Measurements from ENCODE around the gene MAP1LC3A. TPM values are rescaled to one million over a fixed set of nuclear protein-coding genes. Genes with fewer than 3 reads are reported as not detected.

The MAP1LC3A gene
- total RNA-seq, 4 donors from 2014 or later, result 42.6 to 111 (median 103) TPM

DNA sequence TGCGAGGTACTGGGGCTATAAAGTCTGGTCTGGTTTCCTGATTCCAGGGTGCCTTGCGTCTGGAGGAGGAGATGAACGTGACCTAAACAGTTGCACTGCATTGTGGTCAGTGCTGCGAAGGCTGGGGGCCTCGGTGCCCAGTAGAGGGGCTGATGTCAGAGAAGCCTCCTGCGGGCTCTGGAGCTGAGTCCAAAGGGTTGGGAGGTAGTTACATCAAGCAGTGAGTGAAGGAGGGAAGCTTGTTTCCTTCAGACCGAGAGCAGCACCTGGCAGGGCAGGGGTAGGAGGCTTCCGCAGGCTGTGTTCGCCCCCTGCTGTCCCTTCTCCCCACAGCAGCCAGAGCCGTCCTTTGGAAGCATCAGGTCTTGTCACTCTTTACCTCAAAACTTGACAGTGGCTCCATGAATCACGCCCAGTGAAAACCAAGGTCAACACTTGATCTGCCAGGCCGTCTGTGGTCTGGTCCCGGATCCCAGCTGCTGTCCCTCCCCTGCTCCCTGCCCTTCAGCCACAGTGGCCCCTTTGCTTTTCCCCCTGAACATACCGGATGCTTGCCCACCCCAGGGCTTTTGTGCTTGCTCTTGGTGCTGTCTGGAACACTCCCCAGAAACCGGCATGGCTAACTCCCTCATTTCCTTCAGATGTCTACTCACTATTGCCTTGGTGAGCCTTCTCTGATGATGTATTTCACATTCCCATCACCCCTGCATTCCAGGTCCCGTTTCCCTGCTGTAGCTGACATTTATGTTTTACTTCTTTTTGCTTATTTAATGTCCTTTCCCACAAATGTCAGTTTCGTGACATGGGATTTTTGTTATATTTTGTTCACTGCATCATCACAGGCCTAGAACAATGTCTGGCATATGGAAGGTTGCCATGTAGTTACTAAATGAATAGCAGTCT is 35.3 kb upstream of the MAP1LC3A start:
- no peak overlapping the region for H3K4me3 ChIP-seq
- H3K27ac ChIP-seq, result peak overlapping the region; percentile 71
- TF ChIP-seq, protein P1, sequence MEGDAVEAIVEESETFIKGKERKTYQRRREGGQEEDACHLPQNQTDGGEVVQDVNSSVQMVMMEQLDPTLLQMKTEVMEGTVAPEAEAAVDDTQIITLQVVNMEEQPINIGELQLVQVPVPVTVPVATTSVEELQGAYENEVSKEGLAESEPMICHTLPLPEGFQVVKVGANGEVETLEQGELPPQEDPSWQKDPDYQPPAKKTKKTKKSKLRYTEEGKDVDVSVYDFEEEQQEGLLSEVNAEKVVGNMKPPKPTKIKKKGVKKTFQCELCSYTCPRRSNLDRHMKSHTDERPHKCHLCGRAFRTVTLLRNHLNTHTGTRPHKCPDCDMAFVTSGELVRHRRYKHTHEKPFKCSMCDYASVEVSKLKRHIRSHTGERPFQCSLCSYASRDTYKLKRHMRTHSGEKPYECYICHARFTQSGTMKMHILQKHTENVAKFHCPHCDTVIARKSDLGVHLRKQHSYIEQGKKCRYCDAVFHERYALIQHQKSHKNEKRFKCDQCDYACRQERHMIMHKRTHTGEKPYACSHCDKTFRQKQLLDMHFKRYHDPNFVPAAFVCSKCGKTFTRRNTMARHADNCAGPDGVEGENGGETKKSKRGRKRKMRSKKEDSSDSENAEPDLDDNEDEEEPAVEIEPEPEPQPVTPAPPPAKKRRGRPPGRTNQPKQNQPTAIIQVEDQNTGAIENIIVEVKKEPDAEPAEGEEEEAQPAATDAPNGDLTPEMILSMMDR (IDR thresholded peaks at IDR 0.05), result peak in 1 of 2 donors; percentile 36
- no peak for TF ChIP-seq POLR2AphosphoS5 (IDR thresholded peaks at IDR 0.05)
- no peaks in the 10 kb centered on the region for H3K27me3 ChIP-seq
- 50% methylated on average over 17 of the region's 17 CpGs for WGBS
- no peak for DNase-seq (ENCODE audit: low spot score in 2 of 2)
- H3K9me3 ChIP-seq, result no peaks in the 10 kb centered on the region
- H3K4me1 ChIP-seq, result peaks cover 48% of the 10 kb centered on the region
- H3K36me3 ChIP-seq, result peaks cover 21% of the 10 kb centered on the region

DNA sequence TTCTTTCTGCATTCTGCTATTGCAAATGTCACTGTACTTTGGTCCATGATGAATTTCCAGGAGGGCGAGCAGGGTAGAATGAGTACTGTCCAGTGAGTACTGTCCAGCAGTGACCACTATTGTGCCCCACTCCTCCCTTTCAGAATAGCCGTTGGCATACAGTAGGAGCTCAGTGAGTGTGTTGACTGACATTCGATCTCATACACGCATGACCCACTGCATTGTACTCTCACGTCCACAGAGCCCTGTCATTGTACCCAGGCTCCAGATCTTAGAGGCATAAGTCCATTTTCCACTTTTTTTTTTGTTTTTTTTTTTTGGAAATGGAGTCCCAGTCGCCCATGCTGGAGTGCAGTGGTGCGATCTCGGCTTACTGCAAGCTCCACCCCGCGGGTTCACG is 34.1 kb upstream of the MAP1LC3A start:
- no peak for DNase-seq (ENCODE audit: low spot score in 2 of 2)
- Histone ChIP-seq H3K9me3 (no peaks in the 10 kb centered on the region), H3K4me3 (no peak overlapping the region), H3K4me1 (peaks cover 52% of the 10 kb centered on the region), H3K27me3 (no peaks in the 10 kb centered on the region), H3K36me3 (peaks cover 29% of the 10 kb centered on the region), H3K27ac (peak overlapping the region; percentile 85)
- 81% methylated on average over 11 of the region's 11 CpGs for WGBS
- TF ChIP-seq, protein P1 (IDR thresholded peaks at IDR 0.05), result no peak
- TF ChIP-seq POLR2A (IDR thresholded peaks at IDR 0.05), result no peak
- TF ChIP-seq EP300 (IDR thresholded peaks at IDR 0.05), result no peak
- TF ChIP-seq POLR2AphosphoS5 (IDR thresholded peaks at IDR 0.05), result no peak

DNA sequence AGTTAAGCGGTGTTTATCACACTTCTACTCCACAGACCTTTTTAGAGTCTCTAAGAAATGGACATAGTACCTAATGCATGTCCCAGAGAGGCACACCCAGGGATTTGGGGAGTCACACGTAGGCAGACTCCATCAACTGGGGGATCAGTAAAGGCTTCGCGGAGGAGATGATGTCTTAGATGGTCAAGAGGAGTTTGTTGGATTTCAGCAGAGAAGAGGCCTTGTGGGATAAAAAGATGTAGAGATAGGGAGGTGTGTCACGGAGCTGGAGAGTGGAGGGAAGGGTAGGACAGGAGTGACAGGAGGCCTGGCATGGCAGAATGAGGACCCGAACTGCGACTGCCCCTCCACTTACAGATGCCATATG is 33.2 kb upstream of the MAP1LC3A start:
- H3K9me3 ChIP-seq, result no peaks in the 10 kb centered on the region
- 62% methylated on average over 7 of the region's 7 CpGs for WGBS
- H3K27me3 ChIP-seq, result no peaks in the 10 kb centered on the region
- peaks cover 33% of the 10 kb centered on the region for H3K36me3 ChIP-seq
- H3K4me3 ChIP-seq, result no peak overlapping the region
- no peak for DNase-seq (ENCODE audit: low spot score in 2 of 2)
- TF ChIP-seq POLR2AphosphoS5 (IDR thresholded peaks at IDR 0.05), result no peak
- no peak for TF ChIP-seq POLR2A (IDR thresholded peaks at IDR 0.05)
- TF ChIP-seq EP300 (IDR thresholded peaks at IDR 0.05), result no peak
- TF ChIP-seq, protein P1 (IDR thresholded peaks at IDR 0.05), result no peak
- H3K4me1 ChIP-seq, result peaks cover 57% of the 10 kb centered on the region
- peak overlapping the region; percentile 85 for H3K27ac ChIP-seq

DNA sequence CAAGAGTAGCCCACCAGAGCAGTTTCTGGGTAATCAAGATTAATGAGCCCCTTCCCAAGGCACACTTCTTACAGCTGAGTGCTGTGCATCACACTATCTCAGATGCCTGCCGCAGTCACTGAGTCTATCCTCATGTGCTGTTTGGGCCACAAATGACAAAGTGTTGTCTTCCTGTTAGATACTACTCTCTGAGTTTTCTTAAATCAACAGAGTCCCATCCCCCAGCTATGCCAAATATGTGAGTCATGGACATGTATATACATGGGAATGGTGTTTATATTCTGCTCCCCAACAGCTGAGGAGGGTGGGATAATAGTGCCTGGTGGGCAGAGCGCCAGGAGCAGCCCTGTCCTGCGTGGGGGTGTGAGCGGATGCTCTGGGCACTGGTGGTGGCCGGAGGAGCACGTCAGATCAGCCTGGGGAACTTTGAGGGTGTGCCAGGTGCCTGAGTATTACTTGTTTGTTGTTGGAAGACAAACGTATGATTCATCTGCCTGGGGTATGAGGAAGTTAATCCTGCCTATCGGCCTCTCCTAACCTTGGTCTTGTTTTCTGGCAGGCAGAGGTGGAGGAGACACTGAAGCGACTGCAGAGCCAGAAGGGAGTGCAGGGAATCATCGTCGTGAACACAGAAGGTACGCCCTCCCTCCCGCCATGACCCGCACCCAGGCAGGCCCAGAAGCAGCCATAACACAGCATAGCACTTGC is 32.7 kb upstream of the MAP1LC3A start:
- peaks cover 38% of the 10 kb centered on the region for H3K36me3 ChIP-seq
- peaks cover 61% of the 10 kb centered on the region for H3K4me1 ChIP-seq
- no peak overlapping the region for H3K4me3 ChIP-seq
- H3K27ac ChIP-seq, result peak overlapping the region; percentile 85
- WGBS, result 19% methylated on average over 14 of the region's 14 CpGs
- TF ChIP-seq POLR2A (IDR thresholded peaks at IDR 0.05) (no peak), POLR2AphosphoS5 (IDR thresholded peaks at IDR 0.05) (peak; percentile 2 to 78 (median 44))
- TF ChIP-seq, protein P1 (IDR thresholded peaks at IDR 0.05), result no peak
- H3K27me3 ChIP-seq, result no peaks in the 10 kb centered on the region
- DNase-seq (ENCODE audit: low spot score in 2 of 2), result peak; percentile 89 to 94
- no peaks in the 10 kb centered on the region for H3K9me3 ChIP-seq

DNA sequence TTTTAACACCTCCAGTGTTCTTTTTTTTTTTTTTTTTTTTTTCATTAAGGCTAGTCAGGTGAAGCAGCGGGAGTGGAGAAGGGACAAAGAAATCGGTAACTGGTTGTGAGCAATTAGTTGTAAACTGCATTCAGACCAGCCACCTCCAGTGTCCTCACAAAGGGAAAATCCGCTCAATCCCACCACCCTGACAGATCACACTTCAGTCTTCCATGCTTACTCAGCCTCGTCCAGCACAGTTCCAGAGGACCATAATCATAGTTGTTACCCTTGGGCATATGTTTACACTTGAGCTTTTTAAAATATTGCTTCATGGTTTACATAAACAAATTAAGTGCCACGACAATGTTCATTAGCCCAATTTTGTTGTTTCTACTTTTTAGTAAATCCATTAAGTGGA is 32.1 kb upstream of the MAP1LC3A start:
- H3K9me3 ChIP-seq, result no peaks in the 10 kb centered on the region
- DNase-seq (ENCODE audit: low spot score in 2 of 2), result peak; percentile 57 to 58
- H3K4me3 ChIP-seq, result no peak overlapping the region
- TF ChIP-seq POLR2AphosphoS5 (IDR thresholded peaks at IDR 0.05) (no peak), POLR2A (IDR thresholded peaks at IDR 0.05) (no peak), EP300 (IDR thresholded peaks at IDR 0.05) (no peak)
- TF ChIP-seq, protein P1 (IDR thresholded peaks at IDR 0.05), result no peak
- H3K27me3 ChIP-seq, result no peaks in the 10 kb centered on the region
- WGBS, result 60% methylated on average over 5 of the region's 5 CpGs
- H3K4me1 ChIP-seq, result peaks cover 67% of the 10 kb centered on the region
- peak overlapping the region; percentile 85 for H3K27ac ChIP-seq
- H3K36me3 ChIP-seq, result peaks cover 44% of the 10 kb centered on the region

All from suprapubic skin (tissue), 4 donors.